Measurements from ENCODE around the gene CEP70. TPM values are rescaled to one million over a fixed set of nuclear protein-coding genes. Genes with fewer than 3 reads are reported as not detected.

CEP70 gene
- total and polyA plus RNA-seq, 2 of the 13 experiments (the other 11 are each of a cell fraction or from before 2014, with no cell fraction given): 4.0 to 22.3 TPM

DNA sequence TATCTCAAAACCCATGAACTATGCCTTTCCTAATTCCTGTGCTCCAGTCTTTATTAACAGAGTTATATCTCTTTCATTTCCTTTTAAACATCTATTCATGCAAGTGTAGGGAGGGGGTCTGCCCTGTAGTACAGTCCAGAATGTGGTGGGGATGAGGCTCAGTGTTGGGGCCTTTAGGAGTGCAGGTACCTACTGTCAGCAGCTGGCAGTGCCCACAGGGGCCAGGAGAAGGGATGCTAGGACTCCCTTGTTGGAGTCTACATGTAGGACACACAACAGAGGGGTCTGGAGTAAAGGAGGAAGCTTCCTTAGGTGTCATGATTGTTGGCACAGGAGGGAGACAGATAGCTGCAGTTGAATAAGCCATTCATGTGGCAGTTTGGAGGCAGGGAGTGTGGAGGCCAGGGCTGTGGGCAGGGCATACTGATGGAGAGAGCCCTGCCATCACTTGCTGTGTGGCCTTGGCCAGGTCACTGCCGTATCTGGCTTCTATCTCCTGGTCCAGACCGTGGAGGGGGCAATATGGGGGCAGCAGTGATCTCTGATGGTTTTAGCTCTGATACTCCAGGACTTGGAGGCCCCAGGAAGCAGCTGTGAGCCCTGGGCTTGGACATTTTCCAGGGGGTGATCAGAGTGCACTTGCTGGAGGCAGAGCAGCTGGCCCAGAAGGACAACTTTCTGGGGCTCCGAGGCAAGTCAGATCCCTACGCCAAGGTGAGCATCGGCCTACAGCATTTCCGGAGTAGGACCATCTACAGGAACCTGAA is 130.2 kb downstream of the CEP70 start:
- FAIRE-seq: no peak
- in situ Hi-C loops (cut with HindIII; ENCODE audit: extremely low pct_ligation_motif_present, low pct_unique_long_range_greater_than_20kb) (no loop called here), intact Hi-C loops (cut with micrococcal nuclease; ENCODE audit: unreplicated experiment) (no loop called here)
- no peak for TF ChIP-seq MBNL3 (CRISPR knock-in tag; conservative IDR thresholded peaks at IDR 0.05)
- TF ChIP-seq SRY (CRISPR knock-in tag; IDR thresholded peaks at IDR 0.05): no peak
- TF ChIP-seq, protein P1, sequence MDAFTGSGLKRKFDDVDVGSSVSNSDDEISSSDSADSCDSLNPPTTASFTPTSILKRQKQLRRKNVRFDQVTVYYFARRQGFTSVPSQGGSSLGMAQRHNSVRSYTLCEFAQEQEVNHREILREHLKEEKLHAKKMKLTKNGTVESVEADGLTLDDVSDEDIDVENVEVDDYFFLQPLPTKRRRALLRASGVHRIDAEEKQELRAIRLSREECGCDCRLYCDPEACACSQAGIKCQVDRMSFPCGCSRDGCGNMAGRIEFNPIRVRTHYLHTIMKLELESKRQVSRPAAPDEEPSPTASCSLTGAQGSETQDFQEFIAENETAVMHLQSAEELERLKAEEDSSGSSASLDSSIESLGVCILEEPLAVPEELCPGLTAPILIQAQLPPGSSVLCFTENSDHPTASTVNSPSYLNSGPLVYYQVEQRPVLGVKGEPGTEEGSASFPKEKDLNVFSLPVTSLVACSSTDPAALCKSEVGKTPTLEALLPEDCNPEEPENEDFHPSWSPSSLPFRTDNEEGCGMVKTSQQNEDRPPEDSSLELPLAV (CRISPR knock-in tag; conservative IDR thresholded peaks at IDR 0.05; ENCODE audit: low read depth): no peak
- no peak for TF ChIP-seq TBX2 (CRISPR knock-in tag; IDR thresholded peaks at IDR 0.05; ENCODE audit: borderline replicate concordance)
- TF ChIP-seq, protein P2, sequence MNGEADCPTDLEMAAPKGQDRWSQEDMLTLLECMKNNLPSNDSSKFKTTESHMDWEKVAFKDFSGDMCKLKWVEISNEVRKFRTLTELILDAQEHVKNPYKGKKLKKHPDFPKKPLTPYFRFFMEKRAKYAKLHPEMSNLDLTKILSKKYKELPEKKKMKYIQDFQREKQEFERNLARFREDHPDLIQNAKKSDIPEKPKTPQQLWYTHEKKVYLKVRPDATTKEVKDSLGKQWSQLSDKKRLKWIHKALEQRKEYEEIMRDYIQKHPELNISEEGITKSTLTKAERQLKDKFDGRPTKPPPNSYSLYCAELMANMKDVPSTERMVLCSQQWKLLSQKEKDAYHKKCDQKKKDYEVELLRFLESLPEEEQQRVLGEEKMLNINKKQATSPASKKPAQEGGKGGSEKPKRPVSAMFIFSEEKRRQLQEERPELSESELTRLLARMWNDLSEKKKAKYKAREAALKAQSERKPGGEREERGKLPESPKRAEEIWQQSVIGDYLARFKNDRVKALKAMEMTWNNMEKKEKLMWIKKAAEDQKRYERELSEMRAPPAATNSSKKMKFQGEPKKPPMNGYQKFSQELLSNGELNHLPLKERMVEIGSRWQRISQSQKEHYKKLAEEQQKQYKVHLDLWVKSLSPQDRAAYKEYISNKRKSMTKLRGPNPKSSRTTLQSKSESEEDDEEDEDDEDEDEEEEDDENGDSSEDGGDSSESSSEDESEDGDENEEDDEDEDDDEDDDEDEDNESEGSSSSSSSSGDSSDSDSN (CRISPR knock-in tag; IDR thresholded peaks at IDR 0.05): no peak
- no peak for TF ChIP-seq PPARG (CRISPR knock-in tag; conservative IDR thresholded peaks at IDR 0.05)
- ChIA-PET POLR2A (no interaction called here), CTCF (ENCODE audit: low intra/inter-chr PET ratio, low total read pairs) (no interaction called here)
- Histone ChIP-seq H3K4me1 (ENCODE audit: insufficient read depth, low read length) (no peaks in the 10 kb centered on the region), H3K36me3 (replicated peaks in 1 of 2; ENCODE audit: control insufficient read depth in 1 of 2, insufficient read depth in 2 of 2, low read length in 2 of 2) (no peaks in the 10 kb centered on the region), H3K79me2 (ENCODE audit: insufficient read depth, low read length) (no peaks in the 10 kb centered on the region), H3K27me3 (ENCODE audit: control insufficient read depth in 1 of 2, insufficient read depth in 2 of 2, low read length in 2 of 2) (no peaks in the 10 kb centered on the region), H3K27ac (ENCODE audit: extremely low read length, insufficient read depth, low read length) (no peak overlapping the region), H3K4me3 (replicated peaks in 1 of 3; ENCODE audit: insufficient read depth in 1 of 3, low read depth in 2 of 3, low read length in 3 of 3) (no peak overlapping the region), H3K9ac (ENCODE audit: insufficient read depth, low read depth, low read length) (no peak overlapping the region), H4K20me1 (ENCODE audit: insufficient read depth, low read length) (no peaks in the 10 kb centered on the region), H2AFZ (ENCODE audit: low read length) (no peak overlapping the region), H3K9me3 (ENCODE audit: low read length) (no peaks in the 10 kb centered on the region), H3K4me2 (ENCODE audit: low read depth, low read length) (no peak overlapping the region)
- no TSS peak for BruUV-seq (replicated peaks)
- no CpG with 5 or more reads among the region's 6 CpGs for whole genome bisulfite sequencing (ENCODE audit: low lambda C conversion rate)
- DNase-seq (ENCODE audit: low spot score): no peak
- ATAC-seq: no peak
